Activated naive CD4-positive, alpha-beta T cell treated with anti-CD3 and anti-CD28 coated beads, Interleukin-2, amount 50 U/mL, for 24 hours (primary cell): ENCODE results near the gene ADAM23.
A peak's percentile ranks its signal among the peaks of the same experiment; 100 is the strongest.
"Not testable (repeated sequence)": the region's sequence is repeated elsewhere in the genome, so short reads cannot be mapped to it uniquely, and the experiment has no call there.

Source experiments
- H3K27ac Mint-ChIP-seq: one replicate; pipeline ENCODE4 v1.8.0; 2021; ENCODE audit warnings: mild to moderate bottlenecking, mixed read lengths
- H3K27me3 Mint-ChIP-seq: one replicate; pipeline ENCODE4 v1.8.0; 2021; ENCODE audit warnings: mixed read lengths
- H3K36me3 Mint-ChIP-seq: one replicate; pipeline ENCODE4 v1.8.0; 2021; ENCODE audit warnings: mixed read lengths
- H3K4me1 Mint-ChIP-seq: one replicate; pipeline ENCODE4 v1.8.0; 2021; ENCODE audit warnings: mixed read lengths
- H3K4me3 Mint-ChIP-seq: one replicate; pipeline ENCODE4 v1.8.0; 2021; ENCODE audit warnings: mild to moderate bottlenecking, mixed read lengths
- H3K9me3 Mint-ChIP-seq: one replicate; pipeline ENCODE4 v1.8.0; 2021; ENCODE audit warnings: mixed read lengths

The ADAM23 gene, protein sequence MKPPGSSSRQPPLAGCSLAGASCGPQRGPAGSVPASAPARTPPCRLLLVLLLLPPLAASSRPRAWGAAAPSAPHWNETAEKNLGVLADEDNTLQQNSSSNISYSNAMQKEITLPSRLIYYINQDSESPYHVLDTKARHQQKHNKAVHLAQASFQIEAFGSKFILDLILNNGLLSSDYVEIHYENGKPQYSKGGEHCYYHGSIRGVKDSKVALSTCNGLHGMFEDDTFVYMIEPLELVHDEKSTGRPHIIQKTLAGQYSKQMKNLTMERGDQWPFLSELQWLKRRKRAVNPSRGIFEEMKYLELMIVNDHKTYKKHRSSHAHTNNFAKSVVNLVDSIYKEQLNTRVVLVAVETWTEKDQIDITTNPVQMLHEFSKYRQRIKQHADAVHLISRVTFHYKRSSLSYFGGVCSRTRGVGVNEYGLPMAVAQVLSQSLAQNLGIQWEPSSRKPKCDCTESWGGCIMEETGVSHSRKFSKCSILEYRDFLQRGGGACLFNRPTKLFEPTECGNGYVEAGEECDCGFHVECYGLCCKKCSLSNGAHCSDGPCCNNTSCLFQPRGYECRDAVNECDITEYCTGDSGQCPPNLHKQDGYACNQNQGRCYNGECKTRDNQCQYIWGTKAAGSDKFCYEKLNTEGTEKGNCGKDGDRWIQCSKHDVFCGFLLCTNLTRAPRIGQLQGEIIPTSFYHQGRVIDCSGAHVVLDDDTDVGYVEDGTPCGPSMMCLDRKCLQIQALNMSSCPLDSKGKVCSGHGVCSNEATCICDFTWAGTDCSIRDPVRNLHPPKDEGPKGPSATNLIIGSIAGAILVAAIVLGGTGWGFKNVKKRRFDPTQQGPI

DNA sequence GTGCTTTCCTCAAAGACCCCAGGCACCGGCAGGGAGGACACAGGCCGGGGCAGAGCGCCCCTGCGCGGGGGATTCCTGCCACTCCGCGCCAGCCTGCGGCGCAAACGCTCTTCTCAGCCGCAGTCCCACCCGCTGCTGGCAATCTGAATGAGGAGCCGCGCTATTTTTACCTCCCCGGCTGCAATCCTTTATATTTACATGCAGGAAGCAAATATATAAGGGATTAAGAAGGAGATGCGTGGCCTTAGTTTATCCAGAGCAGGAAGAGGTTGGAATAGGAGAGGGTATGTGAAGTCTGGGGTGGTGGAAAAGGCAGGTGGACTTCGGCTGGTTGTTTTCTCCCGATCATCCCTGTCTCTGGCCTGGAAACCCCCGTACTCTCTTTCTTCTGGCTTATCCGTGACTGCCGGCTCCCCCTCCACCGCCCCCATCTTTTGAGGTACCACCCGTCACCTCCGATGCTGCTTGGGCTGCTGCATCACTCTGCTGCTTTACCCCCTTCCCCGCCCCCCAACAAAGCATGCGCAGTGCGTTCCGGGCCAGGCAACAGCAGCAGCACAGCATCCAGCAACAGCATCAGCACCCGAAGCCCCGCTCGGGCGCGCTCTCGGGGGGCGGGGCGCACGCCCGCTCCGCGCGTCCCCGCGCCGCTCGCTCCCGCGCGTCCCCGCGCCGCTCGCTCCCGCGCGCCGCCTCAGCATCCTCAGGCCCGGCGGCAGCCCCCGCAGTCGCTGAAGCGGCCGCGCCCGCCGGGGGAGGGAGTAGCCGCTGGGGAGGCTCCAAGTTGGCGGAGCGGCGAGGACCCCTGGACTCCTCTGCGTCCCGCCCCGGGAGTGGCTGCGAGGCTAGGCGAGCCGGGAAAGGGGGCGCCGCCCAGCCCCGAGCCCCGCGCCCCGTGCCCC, at the start of gene ADAM23:
Gene ADAM23, plus strand, starts transcription at position 700 of the 902 bp plus-strand sequence. CDS start 335 bp downstream, outside the sequence.
- no peaks in the 10 kb centered on the region for H3K9me3 Mint-ChIP-seq
- H3K36me3 Mint-ChIP-seq, result no peaks in the 10 kb centered on the region
- H3K27me3 Mint-ChIP-seq, result peaks cover 48% of the 10 kb centered on the region
- peak within 1 kb of the TSS; percentile 85 for H3K4me3 Mint-ChIP-seq
- no peak within 1 kb of the TSS for H3K27ac Mint-ChIP-seq
- H3K4me1 Mint-ChIP-seq, result peaks cover 15% of the 10 kb centered on the region

DNA sequence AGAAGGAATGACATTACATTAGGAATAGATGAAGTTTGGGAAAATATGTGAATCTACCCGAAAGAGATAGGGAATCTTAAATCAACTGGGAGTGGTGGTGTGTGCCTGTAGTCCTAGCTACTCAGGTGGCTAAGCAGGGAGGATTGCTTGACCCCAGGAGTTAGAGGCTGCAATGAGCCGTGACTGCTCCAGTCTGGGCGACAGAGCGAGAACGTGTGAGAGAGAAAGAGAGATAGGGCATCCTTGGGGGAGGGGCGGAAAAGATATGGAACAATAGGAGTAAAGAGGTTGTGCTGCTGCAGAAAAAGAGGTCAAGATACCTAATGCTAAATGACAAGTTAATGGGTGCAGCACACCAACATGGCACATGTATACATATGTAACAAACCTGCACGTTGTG, 47.1 kb upstream of the ADAM23 start:
- Mint-ChIP-seq H3K9me3 (peaks cover 6% of the 10 kb centered on the region), H3K27ac (no peak overlapping the region), H3K4me3 (no peak overlapping the region), H3K36me3 (no peaks in the 10 kb centered on the region), H3K4me1 (no peaks in the 10 kb centered on the region), H3K27me3 (peaks cover 3% of the 10 kb centered on the region)

DNA sequence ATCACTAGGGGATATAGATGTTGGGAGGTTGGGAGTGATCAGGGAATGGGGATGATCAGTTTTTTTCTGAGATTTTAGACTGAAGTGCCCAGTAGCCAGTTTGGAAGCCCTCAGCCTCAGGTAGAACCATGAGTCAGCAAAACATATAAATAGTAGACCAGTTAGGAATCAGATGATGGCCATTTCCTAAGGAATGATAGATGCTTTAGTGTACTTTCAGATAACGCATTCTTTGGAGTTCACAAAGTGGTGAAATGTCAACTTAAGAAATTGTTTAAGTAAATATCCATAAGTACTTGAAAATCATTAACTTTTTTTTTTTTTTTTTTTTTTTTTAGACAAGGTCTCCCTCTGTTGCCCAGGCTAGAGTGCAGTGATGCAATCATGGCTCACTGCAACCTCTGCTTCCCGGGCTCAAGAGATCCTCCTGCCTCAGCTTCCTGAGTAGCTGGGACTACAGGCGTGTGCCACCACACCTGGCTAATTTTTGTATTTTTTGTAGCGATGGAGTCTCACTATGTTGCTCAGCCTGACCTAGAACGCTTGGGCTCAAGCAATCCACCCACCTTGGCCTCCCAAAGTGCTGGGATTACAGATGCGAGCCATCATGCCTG, 40.3 kb upstream of the ADAM23 start:
- H3K4me3 Mint-ChIP-seq, H3K9me3 Mint-ChIP-seq, H3K36me3 Mint-ChIP-seq, H3K4me1 Mint-ChIP-seq, H3K27ac Mint-ChIP-seq, H3K27me3 Mint-ChIP-seq: not testable (repeated sequence)

DNA sequence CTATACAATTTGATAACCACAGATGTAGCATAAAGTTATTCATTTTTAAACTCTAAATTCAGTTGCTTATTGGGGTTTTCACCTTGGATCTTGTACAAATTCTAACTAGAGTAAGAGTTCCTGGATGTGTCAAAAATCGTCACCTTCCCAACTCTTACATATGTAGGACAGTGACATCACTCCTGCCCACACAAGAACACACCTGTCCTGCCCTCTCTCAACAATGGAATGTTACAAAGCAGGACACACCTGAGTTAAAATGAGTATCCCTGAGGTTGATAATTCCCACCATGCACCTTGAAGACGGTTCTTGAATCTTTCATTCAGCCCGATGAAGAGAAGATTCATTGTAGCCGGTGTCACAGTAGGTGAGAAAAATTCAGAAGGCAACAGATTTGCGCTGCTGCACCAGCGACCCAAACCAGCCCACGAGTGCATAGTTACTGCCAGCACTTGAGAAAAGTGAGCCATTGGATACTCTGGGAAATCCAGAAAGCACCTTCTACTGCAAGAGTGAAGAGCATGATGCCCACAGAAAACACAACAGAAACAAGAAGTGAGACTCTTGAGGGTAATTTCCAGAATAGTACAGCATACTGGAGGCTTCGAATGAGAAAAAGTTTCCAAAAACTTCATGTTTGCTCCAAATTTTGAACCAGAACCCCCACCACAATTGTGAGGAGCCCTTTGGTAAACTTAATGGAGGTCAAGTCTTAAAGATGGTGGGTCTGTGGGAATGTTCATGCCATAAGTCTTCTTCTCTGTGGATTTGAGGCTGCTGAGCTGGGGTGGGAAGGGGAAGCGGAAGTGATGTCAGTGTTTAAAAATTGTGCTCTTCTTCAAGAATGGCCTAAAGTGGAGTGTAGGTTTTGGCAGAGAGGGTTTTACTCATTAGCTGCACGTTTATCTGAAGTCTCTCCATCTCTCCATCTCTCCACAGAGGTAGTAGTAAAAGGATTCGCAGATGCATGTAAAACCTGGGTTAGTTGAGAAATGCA, 34.7 kb upstream of the ADAM23 start:
- H3K27ac Mint-ChIP-seq, result no peak overlapping the region
- peaks cover 3% of the 10 kb centered on the region for H3K36me3 Mint-ChIP-seq
- H3K9me3 Mint-ChIP-seq, result no peaks in the 10 kb centered on the region
- H3K4me1 Mint-ChIP-seq, result no peaks in the 10 kb centered on the region
- H3K27me3 Mint-ChIP-seq, result peaks cover 7% of the 10 kb centered on the region
- no peak overlapping the region for H3K4me3 Mint-ChIP-seq

DNA sequence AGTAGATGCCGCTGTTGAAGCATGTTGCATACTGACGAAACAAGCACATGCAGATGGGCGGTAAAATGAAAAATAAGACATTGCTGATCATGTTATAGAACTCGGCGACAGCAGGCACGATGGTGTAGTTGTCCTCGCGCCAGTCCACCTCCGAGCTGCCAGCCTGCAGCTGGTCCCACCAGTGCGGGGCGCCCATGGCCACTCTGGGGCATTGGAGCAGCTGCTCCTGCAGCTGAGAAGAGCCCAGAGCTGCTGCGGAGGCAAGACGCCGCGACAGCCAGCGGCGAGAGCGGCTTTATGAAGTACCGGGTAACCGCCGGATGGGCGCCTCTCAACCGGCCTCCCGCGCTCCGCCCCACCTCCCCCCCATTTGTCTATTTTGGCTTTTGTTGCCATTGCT, 32.6 kb upstream of the ADAM23 start:
- no peaks in the 10 kb centered on the region for H3K4me1 Mint-ChIP-seq
- H3K9me3 Mint-ChIP-seq, result no peaks in the 10 kb centered on the region
- peaks cover 3% of the 10 kb centered on the region for H3K36me3 Mint-ChIP-seq
- no peak overlapping the region for H3K4me3 Mint-ChIP-seq
- no peak overlapping the region for H3K27ac Mint-ChIP-seq
- peaks cover 6% of the 10 kb centered on the region for H3K27me3 Mint-ChIP-seq

DNA sequence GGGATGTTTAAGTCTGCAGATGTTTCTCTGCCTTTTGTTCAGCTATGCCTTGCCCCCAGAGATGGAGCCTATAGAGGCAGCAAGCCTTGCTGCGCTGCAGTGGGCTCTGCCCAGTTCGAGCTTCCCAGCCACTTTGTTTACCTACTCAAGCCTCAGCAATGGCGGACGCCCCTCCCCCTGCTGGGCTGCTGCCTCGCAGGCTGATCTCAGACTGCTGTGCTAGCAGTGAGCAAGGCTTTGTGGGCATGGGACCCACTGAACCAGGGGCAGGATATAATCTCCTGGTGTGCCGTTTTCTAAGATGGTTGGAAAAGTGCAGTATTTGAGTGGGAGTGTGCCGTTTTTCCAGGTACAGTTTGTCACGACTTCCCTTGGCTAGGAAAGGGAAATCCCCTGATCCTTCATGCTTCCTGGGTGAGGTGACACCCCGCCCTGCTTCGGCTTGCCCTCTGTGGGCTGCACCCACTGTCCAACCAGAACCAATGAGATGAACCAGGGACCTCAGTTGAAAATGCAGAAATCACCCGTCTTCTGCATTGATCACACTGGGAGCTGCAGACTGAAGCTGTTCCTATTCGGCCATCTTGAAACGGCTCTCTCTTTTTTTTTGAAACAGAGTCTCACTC, 27.6 kb upstream of the ADAM23 start:
- no peak overlapping the region for H3K4me3 Mint-ChIP-seq
- peaks cover 12% of the 10 kb centered on the region for H3K9me3 Mint-ChIP-seq
- H3K27me3 Mint-ChIP-seq, result peaks cover 13% of the 10 kb centered on the region
- H3K27ac Mint-ChIP-seq, result no peak overlapping the region
- no peaks in the 10 kb centered on the region for H3K36me3 Mint-ChIP-seq
- H3K4me1 Mint-ChIP-seq, result no peaks in the 10 kb centered on the region

DNA sequence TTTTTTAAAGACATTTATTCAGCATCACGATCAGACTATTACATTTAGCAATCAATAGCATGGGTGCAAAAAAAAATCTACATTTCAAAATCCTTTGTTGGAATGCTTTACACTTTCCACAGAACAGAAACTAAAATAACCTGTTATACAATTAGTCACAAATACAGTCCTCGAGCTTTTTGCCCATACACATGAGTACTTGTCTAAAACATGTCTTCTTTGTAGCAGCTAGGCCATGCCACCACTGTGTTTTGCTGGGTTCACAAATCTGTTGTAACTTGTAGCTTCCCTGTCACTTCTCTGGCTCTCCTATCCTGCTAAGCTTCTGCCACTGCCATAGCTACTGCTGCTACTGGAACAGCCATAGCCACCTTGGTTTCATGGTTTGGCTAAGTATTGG, 24.4 kb upstream of the ADAM23 start:
- Mint-ChIP-seq H3K27ac (no peak overlapping the region), H3K4me3 (no peak overlapping the region), H3K9me3 (peaks cover 12% of the 10 kb centered on the region), H3K4me1 (no peaks in the 10 kb centered on the region), H3K36me3 (no peaks in the 10 kb centered on the region), H3K27me3 (peaks cover 10% of the 10 kb centered on the region)

DNA sequence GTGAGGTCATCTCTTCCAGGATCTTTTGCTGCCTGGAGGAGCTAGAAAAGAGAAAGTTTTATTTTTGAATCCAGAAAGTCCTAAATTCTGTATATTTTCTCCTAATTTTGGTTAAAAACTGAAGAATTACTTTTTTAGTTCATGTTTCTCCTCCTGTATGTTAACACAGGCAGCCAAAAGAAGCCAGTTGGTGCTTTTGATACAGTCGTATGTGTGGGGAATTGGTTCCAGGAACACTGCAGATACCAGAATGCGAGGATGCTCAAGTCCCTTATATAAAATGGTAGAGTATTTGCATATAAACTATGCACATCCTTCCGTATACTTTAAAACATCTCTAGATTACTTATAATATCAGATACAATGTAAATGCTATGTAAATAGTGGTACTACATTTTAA, 22.6 kb upstream of the ADAM23 start:
- Mint-ChIP-seq H3K9me3 (peaks cover 12% of the 10 kb centered on the region), H3K27me3 (peaks cover 10% of the 10 kb centered on the region), H3K4me3 (no peak overlapping the region), H3K36me3 (no peaks in the 10 kb centered on the region), H3K4me1 (no peaks in the 10 kb centered on the region), H3K27ac (no peak overlapping the region)

DNA sequence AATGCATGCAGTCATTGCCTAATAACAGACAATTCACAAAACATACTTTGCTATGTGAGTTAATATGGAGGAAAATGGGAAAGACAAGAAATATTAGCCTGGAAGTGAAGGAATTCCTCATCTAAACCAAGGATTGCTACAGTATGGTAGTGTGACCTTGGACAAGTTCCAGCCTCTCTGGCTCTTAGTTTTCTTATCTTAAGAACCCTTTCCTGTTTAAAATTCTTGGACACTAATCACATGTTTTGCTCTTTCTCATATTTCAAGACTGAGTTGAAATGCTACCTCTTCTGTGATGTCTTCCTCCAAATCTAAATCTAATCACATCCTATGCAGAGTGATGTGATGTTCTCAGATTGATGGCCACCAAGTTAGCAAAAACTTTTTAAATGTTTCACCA, 20.8 kb upstream of the ADAM23 start:
- H3K9me3 Mint-ChIP-seq, result peaks cover 6% of the 10 kb centered on the region
- no peaks in the 10 kb centered on the region for H3K36me3 Mint-ChIP-seq
- no peaks in the 10 kb centered on the region for H3K4me1 Mint-ChIP-seq
- H3K4me3 Mint-ChIP-seq, result no peak overlapping the region
- peaks cover 9% of the 10 kb centered on the region for H3K27me3 Mint-ChIP-seq
- H3K27ac Mint-ChIP-seq, result no peak overlapping the region

DNA sequence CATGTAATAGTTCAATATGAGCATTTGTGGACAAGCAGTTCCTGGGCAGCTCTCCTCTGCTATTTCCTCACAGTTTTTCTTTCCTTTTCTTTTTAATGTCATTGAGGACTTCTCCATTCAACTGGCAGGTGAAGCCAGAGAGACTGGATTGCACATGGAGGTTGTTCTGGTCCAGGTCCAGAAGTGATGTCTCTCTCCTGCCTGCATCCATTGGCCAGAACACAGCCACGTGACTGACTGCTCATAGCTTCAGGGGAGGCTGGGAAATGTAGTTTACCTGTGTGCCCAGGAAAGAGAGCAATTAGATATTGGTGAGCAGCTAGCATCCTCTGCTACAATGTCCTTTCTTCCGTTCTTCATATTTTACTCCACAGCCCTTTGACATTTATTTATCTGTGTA, 20.2 kb upstream of the ADAM23 start:
- H3K27me3 Mint-ChIP-seq, result peaks cover 8% of the 10 kb centered on the region
- H3K36me3 Mint-ChIP-seq, result no peaks in the 10 kb centered on the region
- no peaks in the 10 kb centered on the region for H3K4me1 Mint-ChIP-seq
- no peak overlapping the region for H3K4me3 Mint-ChIP-seq
- H3K27ac Mint-ChIP-seq, result no peak overlapping the region
- H3K9me3 Mint-ChIP-seq, result peaks cover 6% of the 10 kb centered on the region

DNA sequence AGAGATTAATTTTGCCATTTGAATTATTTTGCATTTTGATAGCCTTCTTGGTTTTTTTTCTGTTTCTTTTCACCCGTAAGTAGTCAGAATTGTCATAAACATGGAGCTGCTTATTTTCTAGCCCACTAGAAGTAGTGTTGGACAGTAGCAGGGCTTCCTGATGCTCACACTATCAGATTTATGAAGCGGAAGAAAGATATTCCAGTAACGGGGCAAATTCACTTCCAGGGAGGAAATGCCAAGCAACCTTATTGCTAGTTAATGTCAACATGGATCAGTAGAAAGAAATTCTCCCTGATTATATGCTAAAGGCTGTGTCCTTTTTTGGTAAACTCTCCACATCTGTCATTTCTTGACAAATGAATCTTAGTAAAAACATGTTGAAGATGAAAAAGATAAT, 19.2 kb upstream of the ADAM23 start:
- Mint-ChIP-seq H3K27me3 (peaks cover 8% of the 10 kb centered on the region), H3K4me1 (no peaks in the 10 kb centered on the region), H3K9me3 (peaks cover 6% of the 10 kb centered on the region), H3K4me3 (no peak overlapping the region), H3K27ac (no peak overlapping the region), H3K36me3 (no peaks in the 10 kb centered on the region)

DNA sequence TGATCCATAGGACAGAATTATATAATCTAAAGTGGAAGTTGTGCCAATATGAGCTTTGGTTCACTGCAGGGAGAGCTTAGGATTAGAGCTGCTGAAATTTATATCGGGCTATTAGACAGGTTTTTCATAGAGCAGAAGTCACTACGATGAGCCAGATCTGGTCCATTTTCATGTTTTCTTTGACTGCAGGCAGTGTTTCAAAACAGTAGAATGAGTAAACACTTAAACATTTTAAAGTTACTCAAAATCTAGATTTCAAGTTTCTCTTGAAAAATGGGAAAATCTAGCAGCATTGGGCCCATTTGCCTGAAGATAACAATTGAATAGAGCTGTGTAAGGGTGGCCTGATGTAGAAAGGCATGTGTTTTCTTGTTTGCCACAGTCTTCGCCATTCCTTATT, 14.5 kb upstream of the ADAM23 start:
- no peaks in the 10 kb centered on the region for H3K9me3 Mint-ChIP-seq
- H3K4me3 Mint-ChIP-seq, result no peak overlapping the region
- H3K27ac Mint-ChIP-seq, result no peak overlapping the region
- peaks cover 8% of the 10 kb centered on the region for H3K27me3 Mint-ChIP-seq
- no peaks in the 10 kb centered on the region for H3K4me1 Mint-ChIP-seq
- no peaks in the 10 kb centered on the region for H3K36me3 Mint-ChIP-seq

DNA sequence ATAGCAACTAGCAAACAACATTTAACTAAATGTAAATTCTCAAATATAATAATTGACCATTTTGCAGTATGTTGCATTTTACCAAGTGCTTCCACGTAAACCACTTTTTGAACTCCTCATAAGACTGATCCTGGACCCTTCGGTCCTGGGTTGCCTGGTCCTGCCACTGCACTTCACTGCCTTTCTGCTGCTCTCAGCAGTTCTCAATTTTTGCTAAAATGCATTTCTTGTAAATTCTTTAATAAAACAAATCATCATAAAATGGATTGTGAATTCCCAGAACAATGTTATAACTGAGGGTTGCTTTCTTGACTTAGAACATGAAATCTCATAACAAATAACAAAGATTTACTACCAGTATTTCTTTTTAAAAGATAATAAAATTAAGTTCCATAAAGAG, 12.9 kb upstream of the ADAM23 start:
- Mint-ChIP-seq H3K4me3 (no peak overlapping the region), H3K36me3 (no peaks in the 10 kb centered on the region), H3K4me1 (no peaks in the 10 kb centered on the region), H3K27me3 (peaks cover 9% of the 10 kb centered on the region), H3K9me3 (no peaks in the 10 kb centered on the region), H3K27ac (no peak overlapping the region)

DNA sequence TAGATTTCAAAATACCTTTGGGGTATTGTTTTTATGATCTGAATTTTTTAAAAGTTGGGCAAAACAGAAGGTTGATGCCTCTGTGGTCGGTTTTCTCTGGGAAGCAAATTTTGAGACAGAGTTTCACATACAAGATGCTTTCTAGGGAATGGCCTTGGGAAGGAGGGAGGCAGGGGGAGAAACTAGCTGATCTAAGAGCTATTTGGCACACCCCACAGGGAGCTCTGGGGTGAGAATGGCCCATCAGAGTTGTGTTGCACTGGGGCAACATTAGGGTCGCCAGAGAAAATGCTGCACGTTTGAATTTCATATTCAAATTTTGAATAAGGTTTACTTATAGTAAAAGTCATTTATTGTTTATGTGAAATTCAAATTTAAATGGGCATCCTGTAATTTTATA, 11.9 kb upstream of the ADAM23 start:
- H3K27me3 Mint-ChIP-seq, result peaks cover 10% of the 10 kb centered on the region
- H3K4me3 Mint-ChIP-seq, result no peak overlapping the region
- no peaks in the 10 kb centered on the region for H3K4me1 Mint-ChIP-seq
- H3K36me3 Mint-ChIP-seq, result no peaks in the 10 kb centered on the region
- no peaks in the 10 kb centered on the region for H3K9me3 Mint-ChIP-seq
- no peak overlapping the region for H3K27ac Mint-ChIP-seq
